IgD-negative memory B cell (primary cell): Measurements from ENCODE around the gene WASHC4. TPM values are rescaled to one million over a fixed set of nuclear protein-coding genes. Genes with fewer than 3 reads are reported as not detected.
A peak's percentile ranks its signal among the peaks of the same experiment; 100 is the strongest.

ENCODE experiments used
- H3K27ac Mint-ChIP-seq, 3 donors: one replicate each; pipeline ENCODE4 v1.8.0; 2020 to 2022; ENCODE audit warnings: mild to moderate bottlenecking in 3 of 3, mixed read lengths in 3 of 3, moderate library complexity in 1 of 3
- H3K27me3 Mint-ChIP-seq: one replicate; pipeline ENCODE4 v1.8.0; 2021; ENCODE audit warnings: mixed read lengths
- H3K36me3 Mint-ChIP-seq: one replicate; pipeline ENCODE4 v1.8.0; 2020; ENCODE audit warnings: mild to moderate bottlenecking, mixed read lengths
- H3K4me1 Mint-ChIP-seq, 3 donors: one replicate each; pipeline ENCODE4 v1.8.0; 2020 to 2022; ENCODE audit warnings: mixed read lengths in 3 of 3, mild to moderate bottlenecking in 1 of 3
- H3K4me3 Mint-ChIP-seq, 4 donors: one replicate each; pipeline ENCODE4 v1.8.0; 2020 to 2022; ENCODE audit warnings: mild to moderate bottlenecking in 4 of 4, mixed read lengths in 4 of 4, moderate library complexity in 3 of 4
- H3K9me3 Mint-ChIP-seq, 3 donors: one replicate each; pipeline ENCODE4 v1.8.0; 2020 to 2021; ENCODE audit warnings: mixed read lengths in 3 of 3, mild to moderate bottlenecking in 1 of 3
- polyA plus RNA-seq: library from polyadenylated mRNA; unstranded; fragments of 300-500 nt; fragmentation: Illumina TruSeq; gene quantifications from one replicate; pipeline ENCODE4 v1.2.3, GENCODE V29; 2021

Gene WASHC4
- polyA plus RNA-seq, 1 donor from 2014 or later, result 91.1 TPM

DNA sequence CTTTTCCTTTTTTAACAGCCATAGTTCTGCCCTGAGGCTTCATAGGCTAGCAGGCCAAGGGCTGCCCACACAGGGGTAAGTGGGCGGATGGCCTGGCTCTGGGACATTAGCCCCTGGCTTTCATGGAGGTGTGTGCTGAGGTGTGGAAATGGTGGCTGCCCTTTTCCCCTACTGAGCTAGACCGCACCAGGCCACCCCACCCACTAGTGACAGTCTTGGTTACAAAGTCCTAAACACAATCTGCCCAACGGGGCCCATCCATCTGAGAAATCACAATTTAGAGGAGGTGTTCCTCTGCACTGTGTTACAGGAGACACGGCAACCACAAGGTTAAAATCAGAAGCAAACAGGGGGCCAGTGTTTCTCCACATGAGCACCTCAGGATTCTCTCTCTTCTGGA is 92.9 kb downstream of the WASHC4 start:
- H3K4me1 Mint-ChIP-seq, result no peaks in the 10 kb centered on the region
- H3K27ac Mint-ChIP-seq, result no peak overlapping the region
- no peaks in the 10 kb centered on the region for H3K27me3 Mint-ChIP-seq
- no peaks in the 10 kb centered on the region for H3K9me3 Mint-ChIP-seq
- no peak overlapping the region for H3K4me3 Mint-ChIP-seq
- no peaks in the 10 kb centered on the region for H3K36me3 Mint-ChIP-seq

- peak overlapping the region in 1 of 3 donors; percentile 57 for H3K27ac Mint-ChIP-seq
- no peak overlapping the region for H3K4me3 Mint-ChIP-seq
- no peaks in the 10 kb centered on the region for H3K4me1 Mint-ChIP-seq
- no peaks in the 10 kb centered on the region for H3K27me3 Mint-ChIP-seq
- H3K9me3 Mint-ChIP-seq, result no peaks in the 10 kb centered on the region
- peaks cover 3% of the 10 kb centered on the region for H3K36me3 Mint-ChIP-seq
These were observed 93.8 kb downstream of the WASHC4 start for GRCh38 chr12:105201299-105201698.

DNA sequence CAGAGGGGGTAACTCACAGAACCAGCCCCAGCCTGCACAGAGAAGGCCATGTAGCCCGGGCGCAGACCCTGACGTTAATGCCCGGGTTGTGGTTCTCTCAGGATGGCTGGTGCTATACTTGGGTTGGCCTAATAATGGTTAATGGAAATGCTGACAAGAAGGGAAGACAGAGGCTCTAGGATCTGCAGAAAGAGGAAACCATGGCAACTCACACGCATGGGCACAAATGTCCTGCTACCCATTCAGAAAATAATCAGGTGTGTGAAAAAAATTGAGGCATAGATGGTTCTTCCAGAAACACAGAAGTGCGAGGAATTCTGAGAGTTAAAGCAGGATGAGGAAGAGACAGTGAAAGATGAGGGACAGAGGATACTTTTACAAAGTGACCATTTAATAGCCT is 94.7 kb downstream of the WASHC4 start:
- H3K9me3 Mint-ChIP-seq, result no peaks in the 10 kb centered on the region
- peaks cover 4% of the 10 kb centered on the region for H3K36me3 Mint-ChIP-seq
- H3K27ac Mint-ChIP-seq, result peak overlapping the region in 1 of 3 donors; percentile 90

GRCh38 chr12:105204127-105204526 is 96.6 kb downstream of the WASHC4 start:
- H3K27ac Mint-ChIP-seq, result peak overlapping the region in 1 of 3 donors; percentile 64
- H3K9me3 Mint-ChIP-seq, result no peaks in the 10 kb centered on the region
- H3K4me3 Mint-ChIP-seq, result no peak overlapping the region
- no peaks in the 10 kb centered on the region for H3K4me1 Mint-ChIP-seq
- H3K27me3 Mint-ChIP-seq, result no peaks in the 10 kb centered on the region
- H3K36me3 Mint-ChIP-seq, result peaks cover 4% of the 10 kb centered on the region

More for the DNA sequence above, 94.7 kb downstream of the WASHC4 start:
- Mint-ChIP-seq H3K27me3 (no peaks in the 10 kb centered on the region), H3K4me1 (no peaks in the 10 kb centered on the region), H3K4me3 (no peak overlapping the region)

DNA sequence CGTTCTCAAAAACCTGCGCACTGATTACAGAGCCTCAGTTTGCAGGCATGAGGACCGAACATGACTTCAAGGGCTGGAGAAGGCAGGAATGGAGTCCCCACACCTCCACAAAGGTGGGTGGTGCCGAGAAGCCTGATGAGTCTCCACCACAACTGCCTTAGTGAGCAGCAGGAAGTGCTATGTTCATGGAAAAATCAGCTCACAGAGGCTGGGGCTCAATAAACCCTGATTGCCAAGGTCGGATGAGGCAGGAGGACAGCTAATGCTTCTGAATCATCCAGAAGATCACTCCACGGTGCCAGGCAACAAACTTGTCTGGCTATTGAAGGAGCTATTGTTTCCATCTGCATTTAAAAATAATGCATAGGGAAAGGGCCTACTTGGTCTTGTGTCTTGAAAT is 97.4 kb downstream of the WASHC4 start:
- H3K27ac Mint-ChIP-seq, result peak overlapping the region in 1 of 3 donors; percentile 76

DNA sequence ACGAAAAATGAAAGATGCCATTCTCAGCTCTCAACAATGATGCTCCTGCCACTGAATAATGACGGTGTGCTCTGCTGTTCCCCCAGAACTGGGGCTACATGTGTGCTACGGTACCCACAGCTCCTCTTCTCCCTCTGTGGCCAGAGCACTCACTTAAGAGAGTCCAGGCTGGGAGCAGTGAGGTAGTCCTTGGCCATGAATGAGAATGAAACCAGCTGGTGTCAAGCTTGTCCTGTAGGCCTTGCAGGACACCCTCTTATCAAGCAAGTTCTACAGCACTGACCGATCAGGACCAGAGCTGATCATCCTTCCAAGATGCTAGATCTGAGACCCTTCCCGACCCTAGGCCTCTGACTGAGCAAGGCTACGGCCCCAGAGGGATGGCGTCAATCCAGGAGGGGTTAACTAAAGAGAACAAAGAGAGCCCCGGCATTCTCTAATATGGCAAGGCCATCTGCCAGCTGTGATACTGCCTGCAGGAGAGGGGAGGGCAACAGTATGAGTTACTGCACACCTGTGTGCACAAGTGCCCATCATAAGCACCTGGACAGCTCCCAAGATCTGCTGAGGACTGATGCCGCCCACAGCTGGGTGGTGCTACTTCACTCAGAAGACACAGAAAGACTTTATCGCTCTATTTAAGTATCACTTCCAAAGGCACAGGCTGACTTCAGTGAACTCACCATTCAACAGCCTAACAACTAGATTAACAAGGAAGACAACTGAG is 98.0 kb downstream of the WASHC4 start:
- Mint-ChIP-seq H3K9me3 (no peaks in the 10 kb centered on the region), H3K4me1 (no peaks in the 10 kb centered on the region), H3K27ac (peak overlapping the region in 1 of 3 donors; percentile 76), H3K4me3 (no peak overlapping the region), H3K27me3 (no peaks in the 10 kb centered on the region), H3K36me3 (peaks cover 4% of the 10 kb centered on the region)

More for the DNA sequence above, 97.4 kb downstream of the WASHC4 start:
- Mint-ChIP-seq H3K9me3 (no peaks in the 10 kb centered on the region), H3K36me3 (peaks cover 4% of the 10 kb centered on the region), H3K4me1 (no peaks in the 10 kb centered on the region), H3K27me3 (no peaks in the 10 kb centered on the region), H3K4me3 (no peak overlapping the region)

- no peaks in the 10 kb centered on the region for H3K27me3 Mint-ChIP-seq
- no peak overlapping the region for H3K4me3 Mint-ChIP-seq
- no peaks in the 10 kb centered on the region for H3K9me3 Mint-ChIP-seq
- peaks cover 7% of the 10 kb centered on the region for H3K36me3 Mint-ChIP-seq
- H3K27ac Mint-ChIP-seq, result no peak overlapping the region
- H3K4me1 Mint-ChIP-seq, result no peaks in the 10 kb centered on the region
These were observed 99.3 kb downstream of the WASHC4 start for GRCh38 chr12:105206686-105207374.

- Mint-ChIP-seq H3K27me3 (no peaks in the 10 kb centered on the region), H3K4me3 (no peak overlapping the region), H3K4me1 (no peaks in the 10 kb centered on the region), H3K9me3 (no peaks in the 10 kb centered on the region), H3K27ac (no peak overlapping the region), H3K36me3 (peaks cover 10% of the 10 kb centered on the region)
These were observed 101.6 kb downstream of the WASHC4 start for GRCh38 chr12:105209091-105209490.

DNA sequence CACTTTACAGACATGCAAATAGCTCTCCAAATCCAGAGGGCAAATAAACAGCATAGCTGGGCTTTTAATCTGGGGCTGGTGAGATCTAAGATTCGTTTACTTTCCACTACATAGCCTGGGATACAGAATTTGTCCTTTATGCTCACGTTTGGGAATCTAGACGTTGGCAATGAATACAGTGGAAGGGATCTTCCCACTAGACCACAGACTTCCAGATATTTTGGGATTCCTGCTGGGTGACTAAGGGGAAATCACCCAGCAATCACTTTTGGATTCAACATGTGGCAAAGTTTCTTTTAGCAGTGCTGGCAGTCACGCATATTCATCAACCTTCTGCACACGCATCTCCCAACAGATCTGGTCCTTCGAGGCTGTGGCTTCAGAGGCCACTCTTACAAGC is 104.9 kb downstream of the WASHC4 start:
- no peaks in the 10 kb centered on the region for H3K27me3 Mint-ChIP-seq
- no peak overlapping the region for H3K27ac Mint-ChIP-seq
- H3K4me3 Mint-ChIP-seq, result no peak overlapping the region
- H3K9me3 Mint-ChIP-seq, result no peaks in the 10 kb centered on the region
- H3K36me3 Mint-ChIP-seq, result peaks cover 17% of the 10 kb centered on the region
- H3K4me1 Mint-ChIP-seq, result peaks cover 0 to 2% (median 0%) of the 10 kb centered on the region in 3 donors

DNA sequence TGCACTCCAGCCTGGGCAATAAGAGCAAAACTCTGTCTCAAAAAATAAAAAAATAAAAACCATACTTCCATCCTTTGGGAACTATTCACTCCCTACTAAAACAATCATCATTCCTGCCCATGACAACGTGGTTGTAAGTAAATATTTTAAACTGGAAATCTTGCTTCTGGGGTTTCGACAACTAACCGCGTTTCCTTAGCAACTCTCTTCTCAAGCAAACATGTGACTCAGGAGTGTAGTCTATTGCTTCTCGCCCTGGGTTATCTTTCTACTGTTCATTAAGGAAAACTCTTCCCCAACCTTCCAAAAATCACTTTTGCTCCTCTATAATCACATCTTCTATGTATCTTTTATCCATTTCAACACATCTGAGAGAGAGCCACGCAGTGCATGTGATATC is 106.6 kb downstream of the WASHC4 start:
- Mint-ChIP-seq H3K36me3 (peaks cover 17% of the 10 kb centered on the region), H3K4me3 (no peak overlapping the region), H3K27ac (peak overlapping the region in 1 of 3 donors; percentile 53), H3K9me3 (no peaks in the 10 kb centered on the region), H3K4me1 (peaks cover 0 to 2% (median 0%) of the 10 kb centered on the region in 3 donors), H3K27me3 (no peaks in the 10 kb centered on the region)

GRCh38 chr12:105214670-105215375 is 107.3 kb downstream of the WASHC4 start:
- Mint-ChIP-seq H3K36me3 (peaks cover 19% of the 10 kb centered on the region), H3K4me1 (peaks cover 0 to 2% (median 0%) of the 10 kb centered on the region in 3 donors), H3K27ac (no peak overlapping the region), H3K4me3 (no peak overlapping the region), H3K9me3 (no peaks in the 10 kb centered on the region), H3K27me3 (no peaks in the 10 kb centered on the region)

DNA sequence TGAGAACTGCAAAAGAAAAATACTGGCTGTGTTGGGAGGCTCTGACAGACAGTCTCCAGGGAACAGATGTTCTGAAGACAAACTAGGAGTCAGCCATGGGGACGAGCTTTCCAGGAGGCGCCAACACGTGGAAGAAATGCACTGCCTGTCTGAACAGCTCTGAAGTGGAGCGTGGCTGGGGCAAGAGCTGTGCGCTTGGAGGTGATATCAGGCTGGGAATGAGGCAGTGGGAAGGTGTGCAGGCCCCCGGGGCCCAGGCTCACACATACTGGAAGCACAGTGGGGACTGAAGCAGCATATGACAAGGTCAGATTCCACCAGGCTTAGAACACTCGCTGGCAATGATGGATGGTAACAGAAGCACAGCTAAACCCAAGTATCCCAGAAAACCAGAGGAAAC is 110.9 kb downstream of the WASHC4 start:
- peaks cover 0 to 4% (median 0%) of the 10 kb centered on the region in 3 donors for H3K4me1 Mint-ChIP-seq
- no peak overlapping the region for H3K27ac Mint-ChIP-seq
- H3K9me3 Mint-ChIP-seq, result no peaks in the 10 kb centered on the region
- H3K27me3 Mint-ChIP-seq, result no peaks in the 10 kb centered on the region
- H3K4me3 Mint-ChIP-seq, result no peak overlapping the region
- H3K36me3 Mint-ChIP-seq, result peaks cover 14% of the 10 kb centered on the region
